Measurements from ENCODE around the gene FN3KRP.
A peak's percentile ranks its signal among the peaks of the same experiment; 100 is the strongest.

The FN3KRP gene

GRCh38 chr17:82687871-82688270, 28.6 kb upstream of the FN3KRP start:
- no peak for DNase-seq

DNA sequence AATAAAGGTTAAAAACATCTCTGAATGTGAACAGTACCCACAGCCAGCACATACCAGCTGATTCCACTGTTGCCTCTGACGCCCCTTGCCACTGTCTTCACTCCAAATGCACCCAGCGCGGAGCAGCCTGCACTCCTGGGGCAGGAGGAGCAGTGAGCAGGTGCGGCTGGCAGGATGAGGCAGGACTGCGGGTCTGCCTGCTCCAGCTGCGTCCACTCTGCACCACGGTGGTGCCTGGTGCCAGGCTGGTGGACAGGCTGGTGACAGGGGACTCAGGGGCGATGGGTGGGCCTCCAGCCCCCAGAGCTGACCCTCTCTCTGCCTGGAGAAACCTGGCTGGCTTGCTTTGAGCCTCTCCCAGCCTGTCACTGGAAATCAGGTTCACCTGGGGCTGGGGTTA, 27.4 kb upstream of the FN3KRP start:
- DNase-seq = no peak

- no peak for DNase-seq
Measured at GRCh38 chr17:82690786-82691489, 25.6 kb upstream of the FN3KRP start.

DNA sequence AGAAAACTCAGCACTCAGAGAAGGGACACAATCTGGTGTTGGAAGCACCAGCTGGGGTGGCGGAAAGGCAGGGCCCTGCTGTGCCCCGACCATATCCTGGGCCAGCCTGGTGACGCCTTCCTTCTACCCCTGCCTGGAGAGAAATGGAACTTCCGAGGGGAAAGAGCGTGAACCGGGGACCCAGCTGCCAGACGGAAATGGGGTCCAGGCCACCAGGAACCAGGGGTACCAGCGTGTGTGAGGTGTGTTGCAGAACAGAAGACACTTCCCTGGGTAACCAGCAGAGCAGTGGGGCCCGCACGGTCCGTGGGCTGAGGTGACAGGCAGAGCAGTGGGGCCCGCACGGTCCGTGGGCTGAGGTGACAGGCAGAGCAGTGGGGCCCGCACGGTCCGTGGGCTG, 24.8 kb upstream of the FN3KRP start:
- no peak for DNase-seq

- DNase-seq = no peak
Measured at GRCh38 chr17:82692268-82692667, 24.2 kb upstream of the FN3KRP start.

DNA sequence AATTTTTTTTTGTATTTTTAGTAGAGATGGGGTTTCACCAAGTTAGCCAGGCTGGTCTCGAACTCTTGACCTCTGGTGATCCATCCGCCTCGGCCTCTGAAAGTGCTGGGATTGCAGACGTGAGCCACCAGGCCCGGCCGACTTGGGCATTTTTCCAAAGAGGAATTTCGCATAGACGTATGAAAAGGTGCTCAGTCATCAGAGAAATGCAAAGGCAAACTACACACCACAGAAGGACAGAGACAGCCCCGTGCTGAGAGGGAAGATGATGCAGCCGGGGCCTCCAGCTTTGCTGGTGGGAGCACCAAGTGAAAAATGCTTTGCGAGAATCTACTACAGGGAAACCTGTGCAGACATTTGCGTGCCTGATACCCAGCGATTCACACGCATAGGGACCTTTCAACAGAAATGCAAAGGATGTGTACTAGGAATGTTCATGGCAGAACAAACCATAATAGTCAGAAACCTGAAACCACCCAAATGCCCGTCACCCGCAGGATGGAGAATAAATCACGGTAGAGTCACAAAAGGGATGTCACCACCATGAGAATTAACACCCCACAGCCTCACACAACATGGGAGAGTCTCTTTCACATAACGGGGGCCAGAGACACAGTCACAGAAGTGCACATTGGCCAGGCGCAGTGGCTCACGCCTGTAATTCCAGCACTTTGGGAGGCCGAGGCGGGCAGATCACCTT, 23.2 kb upstream of the FN3KRP start:
- DNase-seq = no peak

DNA sequence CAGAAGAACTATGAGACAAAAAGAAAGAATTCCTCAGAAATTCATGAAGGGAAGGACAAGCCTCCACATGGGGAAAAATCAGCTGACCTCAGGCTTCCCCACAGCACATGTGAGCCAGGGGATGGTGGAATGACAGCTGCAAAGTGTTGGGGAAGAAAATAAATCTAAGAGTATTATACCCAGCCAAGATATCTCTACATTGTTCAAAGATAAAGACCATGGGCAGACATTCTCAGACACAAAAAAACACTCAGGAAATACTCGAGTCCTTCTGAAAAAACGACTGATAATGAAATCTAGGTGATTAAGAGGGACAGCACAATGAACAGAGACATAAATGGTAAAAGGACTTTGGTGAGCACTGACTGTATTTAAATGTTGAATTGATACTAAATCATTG, 21.9 kb upstream of the FN3KRP start:
- DNase-seq = no peak

DNA sequence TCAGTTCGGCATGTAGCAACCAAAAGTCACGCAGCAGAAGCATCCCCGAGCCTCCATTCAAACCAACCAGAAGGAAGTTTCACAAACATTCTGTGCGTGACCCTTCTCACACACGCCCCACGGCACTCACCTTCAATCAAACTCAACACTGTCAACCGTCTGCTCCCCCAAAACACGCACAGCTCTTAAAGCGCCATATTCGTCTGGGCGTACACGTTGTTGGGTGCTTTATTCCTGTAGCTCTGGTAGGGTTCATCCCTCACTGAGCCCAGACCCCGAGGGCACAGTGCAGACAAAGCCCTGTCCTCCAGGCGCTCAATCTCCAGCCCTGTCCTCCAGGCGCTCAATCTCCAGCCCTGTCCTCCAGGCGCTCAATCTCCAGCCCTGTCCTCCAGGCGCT, 20.2 kb upstream of the FN3KRP start:
- no peak for DNase-seq

DNA sequence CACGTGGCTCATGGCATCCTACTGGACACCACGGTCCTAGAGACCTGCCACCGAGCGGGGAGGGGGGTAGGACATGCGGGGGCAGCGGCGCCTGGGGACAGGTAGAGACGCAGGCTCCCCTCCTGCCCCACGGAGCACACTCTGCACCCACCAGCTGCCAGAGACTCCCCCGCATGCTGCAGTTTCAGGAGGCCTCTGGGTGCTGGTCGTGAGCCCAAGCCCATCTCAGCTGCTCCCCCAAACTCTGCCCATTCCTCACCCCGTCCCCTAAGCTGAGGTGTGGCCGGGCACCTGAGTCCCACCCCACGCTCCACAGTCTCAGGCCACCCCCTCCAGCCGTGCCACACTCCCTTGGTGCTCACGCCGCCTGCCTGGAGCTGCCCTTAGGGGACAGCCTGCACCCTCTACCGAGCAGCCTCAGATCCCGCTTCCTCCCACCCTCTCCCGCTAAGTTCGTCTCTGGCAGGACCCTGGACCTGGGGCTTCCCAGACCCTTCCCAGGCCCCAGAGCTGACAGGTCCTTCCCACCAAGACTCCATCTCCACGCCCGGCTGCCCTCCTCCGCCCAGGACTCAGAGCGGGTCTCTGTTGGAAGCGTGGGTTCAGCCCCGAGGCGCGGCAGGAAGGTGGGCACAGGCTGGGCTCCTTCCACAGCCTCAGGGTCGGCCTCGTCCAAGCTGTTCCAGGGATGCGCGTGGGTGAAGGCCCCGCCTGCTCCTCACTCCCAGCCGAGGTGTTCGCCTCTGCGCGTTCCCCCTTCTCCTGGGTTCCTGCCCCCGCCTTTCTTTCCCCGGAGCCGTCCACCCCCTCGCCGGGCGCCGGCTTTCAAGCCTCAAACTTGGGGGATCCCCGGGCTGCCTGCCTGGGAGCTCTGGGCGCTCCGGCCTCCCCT, 19.3 kb upstream of the FN3KRP start:
- DNase-seq = no peak

- no peak for DNase-seq
Measured at GRCh38 chr17:82697808-82698064, 18.8 kb upstream of the FN3KRP start.

DNA sequence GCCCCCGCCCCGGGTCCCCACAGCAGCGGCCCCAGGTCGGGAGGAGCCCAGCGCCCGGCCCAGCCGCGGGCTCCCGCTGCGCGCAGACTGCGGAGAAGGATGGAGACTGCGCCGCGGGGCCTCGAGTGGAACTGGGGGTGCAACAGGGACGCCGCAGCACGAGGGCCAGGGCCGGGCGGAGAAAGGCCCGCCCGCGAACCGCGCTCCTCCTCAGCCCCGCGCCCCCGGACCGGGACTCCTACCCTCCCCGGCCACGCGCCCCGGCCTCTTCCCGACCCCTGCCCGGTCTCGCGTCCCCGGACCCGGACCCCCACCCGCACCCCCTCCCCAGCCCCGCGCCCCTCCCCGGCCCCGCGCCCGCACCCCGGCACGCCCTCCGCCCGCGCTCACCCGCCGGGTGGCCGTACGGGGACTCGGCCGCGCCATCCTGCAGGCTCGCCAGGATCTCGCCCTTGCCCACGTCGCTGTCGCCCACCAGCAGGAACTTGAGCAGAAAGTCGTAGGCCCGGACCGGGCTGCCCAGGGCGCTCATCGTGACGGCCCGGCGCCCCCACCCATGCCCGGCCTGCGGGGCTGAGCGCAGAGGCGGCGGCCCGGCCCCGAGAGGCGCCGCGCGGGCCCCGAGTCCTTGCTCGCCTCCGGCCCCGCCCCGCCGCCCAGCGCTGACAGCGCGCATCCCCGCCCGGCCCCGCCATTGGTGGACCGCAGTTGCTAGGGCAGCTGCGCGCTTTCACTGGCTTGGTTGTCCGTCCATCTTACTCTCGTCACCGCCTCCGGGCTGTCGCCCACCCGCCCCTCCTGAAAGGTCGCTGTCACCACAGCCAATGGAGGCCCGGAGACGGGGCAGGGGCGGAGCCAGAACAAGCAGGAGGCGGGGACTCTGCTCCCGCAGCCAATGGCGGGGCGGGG, 18.2 kb upstream of the FN3KRP start, which contains the start of gene RAB40B:
Gene RAB40B, minus strand, starts transcription at position 634 of the 909 bp plus-strand sequence. Its CDS starts 102 bp downstream, at position 532.
- peak; percentile 98 for DNase-seq

- DNase-seq = no peak
Measured at GRCh38 chr17:82698974-82699442, 17.5 kb upstream of the FN3KRP start.

GRCh38 chr17:82699551-82699950, 17.0 kb upstream of the FN3KRP start:
- no peak for DNase-seq

DNA sequence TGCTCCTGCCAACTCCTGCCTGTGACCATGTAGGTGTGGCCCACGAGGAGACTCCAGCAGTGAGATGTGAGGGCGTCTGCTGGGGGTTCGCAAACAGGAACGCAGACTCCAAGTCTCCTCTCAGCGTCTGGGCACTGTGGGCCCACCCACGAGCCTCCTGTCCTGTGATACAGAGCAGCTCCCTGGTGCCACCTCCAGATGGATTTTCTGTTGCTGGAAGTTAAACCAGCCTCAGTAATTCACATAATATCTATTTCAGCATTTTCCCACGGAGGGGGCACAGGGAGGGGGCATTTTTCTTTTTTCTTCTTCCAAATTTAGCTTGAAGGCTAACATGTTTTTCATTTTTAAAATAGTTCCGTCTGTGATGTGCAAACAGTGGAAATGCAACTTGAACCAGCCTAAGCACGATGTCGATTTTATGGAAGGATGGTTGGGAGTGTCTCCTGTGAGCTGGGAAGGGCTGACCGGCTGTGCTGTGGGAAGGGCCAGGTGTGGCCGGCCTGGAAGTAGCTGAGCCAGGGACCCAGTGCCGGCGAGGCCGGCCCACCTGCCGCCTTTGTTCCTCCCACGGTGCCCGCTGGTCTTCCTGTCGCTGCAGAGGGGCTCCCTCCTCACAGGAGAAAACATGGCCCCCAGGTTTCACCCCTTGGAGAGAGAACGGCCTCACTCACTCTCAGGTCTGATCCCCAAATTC, 14.1 kb upstream of the FN3KRP start:
- no peak for DNase-seq

- DNase-seq = no peak
Measured at GRCh38 chr17:82703036-82703745, 13.3 kb upstream of the FN3KRP start.

DNA sequence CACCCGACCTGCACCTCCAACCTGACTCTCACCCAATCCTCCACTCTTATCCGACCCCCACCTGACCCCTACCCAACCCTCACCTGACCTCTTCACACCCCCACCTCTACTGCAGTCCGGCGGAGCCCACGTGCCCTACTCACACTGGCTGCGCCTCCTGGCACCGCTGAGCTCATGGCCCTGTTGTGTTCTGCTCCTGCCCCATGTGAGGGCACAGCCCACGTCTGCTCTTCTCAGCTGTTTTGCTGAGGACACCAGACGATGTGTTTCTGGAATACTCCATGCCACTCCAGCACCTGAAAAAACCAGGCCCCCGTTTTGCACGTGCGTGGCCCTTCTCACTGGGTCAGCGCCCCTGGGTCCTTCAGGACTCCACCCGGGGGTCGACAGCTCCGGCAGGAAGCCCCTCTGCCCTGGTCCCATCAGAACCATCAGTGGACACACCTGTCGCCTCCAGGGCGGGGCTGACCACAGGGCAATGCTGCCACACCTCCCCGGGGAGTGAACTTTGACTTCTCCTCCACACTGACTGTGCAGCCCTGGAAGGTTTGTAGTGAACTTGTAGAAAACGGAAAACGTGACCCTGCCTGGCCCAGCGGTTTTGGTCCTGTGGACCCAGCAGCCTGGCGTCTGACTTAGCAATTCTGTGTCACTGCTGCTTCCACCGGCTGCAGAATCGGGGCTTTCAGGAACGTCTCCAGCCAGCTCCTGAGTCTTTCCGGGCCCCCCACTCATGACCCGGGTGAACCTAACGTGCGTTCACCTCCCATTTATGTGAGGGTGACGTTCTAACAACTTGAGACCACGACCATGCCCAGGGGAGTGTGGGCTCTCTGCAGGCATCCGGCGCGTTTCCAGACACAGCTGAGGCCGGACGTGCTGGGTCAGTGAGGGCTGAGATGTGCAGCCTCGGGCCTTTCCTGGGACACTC, 12.3 kb upstream of the FN3KRP start:
- no peak for DNase-seq

GRCh38 chr17:82704886-82705285, 11.6 kb upstream of the FN3KRP start:
- DNase-seq = no peak

- no peak for DNase-seq
Measured at GRCh38 chr17:82705756-82706155, 10.8 kb upstream of the FN3KRP start.

GRCh38 chr17:82709024-82709675, 7.4 kb upstream of the FN3KRP start:
- DNase-seq = no peak

All from effector CD4-positive, alpha-beta T cell (primary cell).